GM10266 (cell line): ENCODE measurements around the gene GRID1.

Experiments used
- DNase-seq: peaks from one replicate; pipeline ENCODE4 v3.0.0; 2012; ENCODE audit errors: extremely low spot score
- TF ChIP-seq, protein P1 (sequence below): IDR thresholded peaks from 2 replicates; pipeline ENCODE4 v1.5.1; 2012; ENCODE audit warnings: mild to moderate bottlenecking, low read depth; ENCODE audit not compliant: control insufficient read depth, insufficient read depth; ENCODE audit errors: missing control alignments

Gene GRID1

DNA sequence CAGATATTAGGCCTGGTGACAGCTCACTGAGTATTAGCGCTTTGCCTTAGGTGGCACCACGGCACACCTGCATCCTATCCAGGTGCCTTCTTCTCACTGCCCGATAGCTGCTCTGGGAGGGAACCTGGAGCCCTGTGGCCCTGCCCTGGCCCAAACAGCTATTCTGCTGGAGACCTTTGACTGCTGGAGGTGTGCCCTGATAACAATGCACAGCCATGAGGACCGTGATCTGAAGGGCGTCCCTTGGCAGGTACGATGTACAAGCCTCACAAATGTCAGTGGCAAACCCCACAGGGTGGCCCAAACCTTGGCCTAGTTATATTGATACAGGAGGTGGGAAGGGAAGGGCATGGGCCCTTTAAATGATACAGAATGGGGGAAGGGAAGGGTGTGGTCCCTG is 259.5 kb downstream of the GRID1 start:
- TF ChIP-seq, protein P1, sequence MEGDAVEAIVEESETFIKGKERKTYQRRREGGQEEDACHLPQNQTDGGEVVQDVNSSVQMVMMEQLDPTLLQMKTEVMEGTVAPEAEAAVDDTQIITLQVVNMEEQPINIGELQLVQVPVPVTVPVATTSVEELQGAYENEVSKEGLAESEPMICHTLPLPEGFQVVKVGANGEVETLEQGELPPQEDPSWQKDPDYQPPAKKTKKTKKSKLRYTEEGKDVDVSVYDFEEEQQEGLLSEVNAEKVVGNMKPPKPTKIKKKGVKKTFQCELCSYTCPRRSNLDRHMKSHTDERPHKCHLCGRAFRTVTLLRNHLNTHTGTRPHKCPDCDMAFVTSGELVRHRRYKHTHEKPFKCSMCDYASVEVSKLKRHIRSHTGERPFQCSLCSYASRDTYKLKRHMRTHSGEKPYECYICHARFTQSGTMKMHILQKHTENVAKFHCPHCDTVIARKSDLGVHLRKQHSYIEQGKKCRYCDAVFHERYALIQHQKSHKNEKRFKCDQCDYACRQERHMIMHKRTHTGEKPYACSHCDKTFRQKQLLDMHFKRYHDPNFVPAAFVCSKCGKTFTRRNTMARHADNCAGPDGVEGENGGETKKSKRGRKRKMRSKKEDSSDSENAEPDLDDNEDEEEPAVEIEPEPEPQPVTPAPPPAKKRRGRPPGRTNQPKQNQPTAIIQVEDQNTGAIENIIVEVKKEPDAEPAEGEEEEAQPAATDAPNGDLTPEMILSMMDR = no peak

DNA sequence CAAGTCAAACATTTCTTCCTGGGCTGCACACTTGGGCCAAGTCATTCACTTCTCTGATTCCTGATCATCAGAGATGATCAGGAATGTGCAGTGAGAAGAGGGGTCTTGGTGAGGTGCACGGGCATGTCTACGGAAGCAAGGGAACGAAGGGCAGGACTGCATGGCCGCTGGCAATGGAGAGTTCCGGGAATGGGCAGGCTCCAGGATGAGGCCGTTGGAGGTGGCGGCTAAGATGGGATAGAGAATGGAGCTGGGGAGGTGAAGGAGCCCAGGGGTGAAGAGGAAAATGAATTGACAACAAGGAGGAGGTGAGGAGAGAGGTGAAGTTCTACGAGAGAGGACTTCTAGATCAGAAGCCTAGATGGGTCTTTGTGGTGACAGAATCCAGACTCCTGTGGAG is 260.0 kb downstream of the GRID1 start:
- TF ChIP-seq, protein P1 = no peak
- DNase-seq = no peak

More for the DNA sequence above, 259.5 kb downstream of the GRID1 start:
- no peak for DNase-seq

DNA sequence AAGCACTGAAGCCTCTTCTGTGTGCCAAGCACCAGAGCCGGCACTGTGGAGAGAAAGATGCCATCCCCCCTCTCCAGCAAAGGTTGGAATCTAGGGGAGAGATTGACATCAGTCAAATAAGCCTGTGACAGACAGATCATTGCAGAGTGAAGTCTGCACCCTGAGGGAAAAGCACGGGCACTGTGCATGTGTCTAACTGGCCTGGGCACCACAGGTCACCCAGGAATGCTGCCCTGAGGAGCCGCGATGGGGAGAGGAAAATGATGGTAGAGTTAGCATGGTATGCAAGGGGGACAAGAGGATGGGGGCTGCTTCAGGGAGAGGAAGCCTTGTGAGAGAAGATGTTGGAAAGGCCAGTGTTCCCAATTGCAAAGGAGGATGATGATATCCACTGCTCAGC is 261.0 kb downstream of the GRID1 start:
- DNase-seq = no peak
- TF ChIP-seq, protein P1 = no peak

DNA sequence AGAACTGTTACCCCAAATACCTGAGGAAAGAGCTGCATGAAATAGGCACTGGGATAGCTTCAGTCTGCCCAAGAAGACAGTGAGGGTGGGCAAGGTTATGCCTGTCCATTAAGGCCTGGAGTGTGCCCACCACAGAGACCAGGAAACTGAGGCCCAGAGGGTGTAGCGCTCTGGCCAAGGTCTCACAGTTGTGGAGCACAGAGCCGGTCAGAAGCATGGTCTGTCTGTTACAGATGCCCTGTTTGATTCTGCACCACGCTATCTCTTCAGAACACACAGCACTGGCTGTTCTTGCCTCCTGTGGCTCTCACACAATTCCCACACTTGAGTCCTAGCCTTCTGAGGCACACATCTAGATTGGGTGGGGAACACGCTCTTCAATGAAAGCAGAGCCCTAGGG is 261.4 kb downstream of the GRID1 start:
- TF ChIP-seq, protein P1 = no peak
- DNase-seq = no peak

DNA sequence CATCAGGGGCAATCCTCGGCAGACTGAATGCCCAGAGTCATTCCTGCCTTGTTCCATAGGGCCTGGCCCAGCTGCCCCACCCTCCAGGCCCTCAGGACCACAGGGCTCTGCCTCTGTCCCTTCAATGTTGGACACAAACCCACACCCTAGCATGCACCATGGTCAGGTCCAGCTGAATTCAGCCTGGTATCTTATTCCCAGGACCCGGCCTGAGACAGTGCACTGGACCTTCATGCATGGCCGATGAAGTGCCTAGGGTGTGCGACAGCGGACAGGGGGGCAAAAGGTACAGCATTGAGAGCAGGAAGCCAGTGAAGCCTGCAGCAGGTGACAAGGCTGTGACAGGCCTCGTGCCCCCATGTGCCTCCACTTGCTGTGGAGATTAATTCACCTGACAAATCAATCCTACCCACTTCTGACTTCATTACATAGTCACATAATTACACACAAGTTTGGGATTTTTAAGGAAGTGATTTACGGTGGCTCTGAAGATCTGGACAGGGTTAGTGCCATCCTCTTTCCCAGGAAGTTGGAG is 261.9 kb downstream of the GRID1 start:
- no peak for DNase-seq
- TF ChIP-seq, protein P1 = no peak

DNA sequence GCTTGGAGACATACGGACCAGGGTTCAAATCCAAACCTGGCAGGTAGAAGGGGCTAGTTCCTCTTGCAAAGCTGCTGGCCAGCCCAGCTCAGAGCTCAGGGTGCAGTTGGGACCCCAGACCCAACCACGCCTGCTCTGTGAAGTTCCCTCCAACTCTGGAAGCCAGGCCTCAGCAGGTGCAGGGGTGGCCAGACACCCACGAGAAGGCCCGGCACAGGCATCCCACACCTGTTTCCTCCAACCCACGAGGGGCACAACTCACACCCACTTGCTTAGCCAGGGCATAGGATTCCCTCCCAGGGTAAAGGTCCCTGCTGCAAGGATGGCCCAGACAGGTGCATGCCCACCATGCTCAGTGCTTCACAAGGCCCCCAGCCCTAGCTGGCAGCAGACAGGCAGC is 262.4 kb downstream of the GRID1 start:
- DNase-seq = no peak
- TF ChIP-seq, protein P1 = no peak

DNA sequence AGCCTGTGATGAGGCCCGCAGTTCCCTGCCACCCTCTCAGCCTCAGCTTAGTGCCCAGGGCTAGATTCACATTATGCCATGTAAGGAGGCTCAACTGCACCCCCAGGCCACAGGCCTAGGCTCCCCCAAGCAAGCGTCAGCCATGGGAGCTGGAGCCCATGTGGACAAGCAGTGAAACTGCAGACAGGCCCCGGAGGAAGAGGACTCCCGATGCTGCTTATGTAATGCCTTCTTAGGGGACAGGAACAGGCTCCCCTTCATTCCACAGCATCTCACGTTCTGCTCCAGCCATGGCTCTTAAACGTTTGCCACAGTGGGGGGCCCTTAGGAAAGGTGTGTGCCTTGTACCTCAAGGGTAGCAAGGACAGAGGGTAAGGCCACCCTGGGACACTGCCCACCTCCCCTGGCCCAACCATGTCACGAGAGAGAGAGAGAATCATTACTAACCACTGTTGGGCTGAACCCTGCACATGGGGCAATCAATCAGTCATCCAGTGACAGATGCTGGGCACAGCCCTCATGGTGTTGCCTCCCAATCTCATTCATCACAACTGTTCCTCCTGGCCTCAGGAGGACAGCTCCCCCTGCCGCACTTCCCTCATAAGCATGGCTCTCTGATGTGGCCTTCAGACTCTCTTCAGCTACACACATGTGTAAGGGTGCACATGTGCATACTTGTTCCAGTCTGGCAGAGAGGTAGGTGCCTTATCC is 263.0 kb downstream of the GRID1 start:
- no peak for DNase-seq
- TF ChIP-seq, protein P1 = no peak
